Stimulated activated naive CD4-positive, alpha-beta T cell (primary cell): ENCODE measurements around the gene PHKG1.
A peak's percentile ranks its signal among the peaks of the same experiment; 100 is the strongest.
"Not testable (repeated sequence)": the region's sequence is repeated elsewhere in the genome, so short reads cannot be mapped to it uniquely, and the experiment has no call there.

Experiments
- DNase-seq, 6 experiments: peaks; one replicate each; lab custom pipeline; 2025; lab: John Stamatoyannopoulos, UW

PHKG1 gene

DNA sequence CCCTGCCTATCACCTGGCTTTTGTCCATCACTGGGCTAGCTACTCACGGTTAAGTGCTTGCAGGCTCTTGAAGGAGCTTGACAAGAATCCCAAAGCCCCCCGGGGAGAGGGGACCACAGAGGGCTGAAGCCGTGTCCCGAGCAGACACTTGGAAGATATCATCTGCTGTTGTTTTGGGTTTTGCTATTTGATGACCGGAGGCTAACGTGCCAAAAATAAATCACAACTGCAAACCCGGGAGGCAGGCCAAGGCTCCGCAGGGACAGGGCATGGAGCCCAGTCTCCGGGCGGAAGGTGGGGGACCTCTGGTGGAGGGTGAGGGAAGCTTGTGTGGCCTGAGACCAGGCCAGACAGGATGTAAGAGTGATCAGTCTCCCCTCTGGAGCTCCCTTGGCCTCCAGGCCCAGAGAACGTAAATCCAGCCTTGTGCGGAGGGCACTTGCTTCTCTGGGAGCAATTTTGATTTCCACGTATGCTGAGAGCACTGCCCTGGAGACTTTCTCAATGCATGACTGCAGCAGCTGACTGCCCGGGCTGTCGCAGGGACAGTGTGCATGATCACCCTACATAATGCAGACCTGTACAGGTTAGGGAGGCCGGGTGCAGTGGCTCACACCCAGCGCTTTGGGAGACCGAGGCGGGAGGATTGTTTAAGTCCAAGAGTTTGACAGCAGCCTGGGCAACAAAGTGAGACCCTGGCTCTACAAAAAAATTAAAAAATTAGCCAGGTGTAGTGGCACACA, at the start of gene PHKG1:
PHKG1 (minus strand) TSS at position 164 of the 743 bp plus-strand sequence. CDS start 4,011 bp downstream, outside the sequence.
- no peak for DNase-seq

- not testable (repeated sequence) for DNase-seq
Observed at GRCh38 chr7:56131062-56131461, 38.3 kb upstream of the PHKG1 start.

DNA sequence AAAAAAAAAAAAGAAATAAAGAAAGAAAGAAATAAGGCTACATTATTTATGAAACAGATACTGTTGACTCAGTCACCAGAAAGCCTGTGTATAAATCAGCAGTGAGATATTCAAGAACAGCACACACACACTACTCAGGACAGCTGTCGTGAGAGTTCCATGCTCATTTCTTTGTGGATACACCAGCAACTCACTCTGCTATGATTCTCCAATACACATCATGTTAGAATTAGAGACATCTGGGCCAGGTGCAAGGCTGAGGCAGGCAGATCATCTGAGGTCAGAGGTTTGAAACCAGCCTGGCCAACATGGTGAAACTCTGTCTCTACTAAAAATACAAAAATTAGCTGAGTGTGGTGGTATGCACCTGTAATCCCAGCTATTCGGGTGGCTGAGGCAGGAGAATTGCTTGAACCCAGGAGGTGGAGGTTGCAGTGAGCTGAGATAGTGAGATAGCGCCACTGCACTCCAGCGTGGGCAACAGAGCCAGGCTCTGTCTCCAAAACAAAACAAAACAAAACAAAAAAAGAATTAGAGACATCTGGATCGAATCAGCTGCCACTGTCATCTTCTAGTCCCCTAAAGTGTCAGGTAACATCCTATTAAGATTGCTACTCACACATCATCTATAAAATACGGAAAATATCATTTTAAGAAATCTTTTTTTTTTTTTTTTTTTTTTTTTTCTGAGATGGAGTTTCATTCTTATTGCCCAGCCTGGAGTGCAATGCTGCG, 34.7 kb upstream of the PHKG1 start:
- DNase-seq: no peak

- DNase-seq: no peak
Observed at GRCh38 chr7:56125831-56126230, 33.1 kb upstream of the PHKG1 start.

DNA sequence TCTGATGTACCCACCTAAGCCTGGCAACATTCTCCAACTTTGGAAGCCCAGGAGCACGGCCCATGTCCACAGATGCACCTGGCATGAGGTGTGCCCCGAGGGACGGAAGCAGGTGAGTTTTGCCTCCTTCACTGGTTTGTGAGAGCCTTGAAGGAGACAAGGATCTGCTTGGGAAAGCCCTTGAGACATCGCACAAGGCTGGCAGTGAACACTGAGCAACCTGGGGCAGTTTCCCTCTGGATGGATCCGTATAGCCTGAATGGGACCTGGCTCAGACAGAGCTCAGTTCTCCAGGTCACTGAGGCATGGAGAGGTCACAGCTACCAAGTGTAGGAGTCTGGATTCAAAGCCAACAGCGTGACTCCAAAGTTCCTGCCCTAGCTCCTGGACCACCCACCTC, 32.2 kb upstream of the PHKG1 start:
- no peak for DNase-seq

GRCh38 chr7:56121440-56121839, 28.7 kb upstream of the PHKG1 start:
- no peak for DNase-seq

- DNase-seq: peak in 1 of 6 experiments; percentile 21
Observed at GRCh38 chr7:56115852-56116538, 23.2 kb upstream of the PHKG1 start, which contains the start of gene NUPR2. NUPR2 (minus strand) TSS chr7:56116417; CDS start chr7:56116314, 103 bp downstream.

- not testable (repeated sequence) for DNase-seq
Observed at GRCh38 chr7:56112244-56112643, 19.5 kb upstream of the PHKG1 start.

GRCh38 chr7:56110611-56111010, 17.9 kb upstream of the PHKG1 start:
- no peak for DNase-seq

DNA sequence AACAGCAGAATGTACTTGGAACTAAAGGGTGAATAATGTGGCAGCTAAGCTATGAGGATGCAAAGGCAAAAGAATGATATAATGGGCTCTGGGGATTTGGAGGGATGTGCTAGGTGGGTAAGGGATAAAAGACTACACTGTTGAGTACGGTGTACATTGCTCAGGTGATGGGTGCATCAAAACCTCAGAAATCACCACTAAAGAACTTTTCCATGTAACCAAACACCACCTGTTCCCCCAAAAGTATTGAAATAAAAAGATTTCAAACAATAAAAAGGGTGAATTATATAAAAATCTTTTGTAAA, 15.2 kb upstream of the PHKG1 start:
- DNase-seq: no peak

- DNase-seq: peak; percentile 82 to 93 (median 91)
Observed at GRCh38 chr7:56106108-56107073, 13.6 kb upstream of the PHKG1 start, which contains the start of gene CHCHD2. CHCHD2 (minus strand) TSS chr7:56106476; CDS start chr7:56106413, 63 bp downstream.

GRCh38 chr7:56105508-56105907, 12.8 kb upstream of the PHKG1 start:
- DNase-seq: peak in 4 of 6 experiments; percentile 7 to 42 (median 21)

- DNase-seq: not testable (repeated sequence)
Observed at GRCh38 chr7:56104138-56104537, 11.4 kb upstream of the PHKG1 start.

GRCh38 chr7:56099653-56100052, 6.9 kb upstream of the PHKG1 start:
- DNase-seq: no peak

- not testable (repeated sequence) for DNase-seq
Observed at GRCh38 chr7:56098187-56099008, 5.6 kb upstream of the PHKG1 start.

DNA sequence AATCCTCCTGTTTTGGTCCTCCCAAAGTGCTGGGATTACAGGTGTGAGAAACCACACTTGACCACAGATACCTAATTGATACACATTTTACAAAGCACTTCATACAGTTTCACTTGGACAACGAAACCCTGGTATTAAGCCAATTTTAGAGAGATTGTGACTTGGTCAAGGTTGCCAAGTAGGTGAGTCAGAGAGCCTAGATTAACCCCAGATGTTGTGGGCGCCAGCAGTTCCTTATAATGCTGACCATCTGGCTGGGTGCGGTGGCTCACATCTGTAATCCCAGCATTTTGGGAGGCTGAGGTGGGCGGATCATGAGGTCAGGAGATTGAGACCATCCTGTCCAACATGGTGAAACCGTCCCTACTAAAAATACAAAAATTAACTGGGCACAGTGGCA, 4.9 kb upstream of the PHKG1 start:
- no peak for DNase-seq

GRCh38 chr7:56092388-56092787, 364 bp downstream of the PHKG1 start:
- DNase-seq: not testable (repeated sequence)

GRCh38 chr7:56091591-56091990, 1.2 kb downstream of the PHKG1 start:
- no peak for DNase-seq

DNA sequence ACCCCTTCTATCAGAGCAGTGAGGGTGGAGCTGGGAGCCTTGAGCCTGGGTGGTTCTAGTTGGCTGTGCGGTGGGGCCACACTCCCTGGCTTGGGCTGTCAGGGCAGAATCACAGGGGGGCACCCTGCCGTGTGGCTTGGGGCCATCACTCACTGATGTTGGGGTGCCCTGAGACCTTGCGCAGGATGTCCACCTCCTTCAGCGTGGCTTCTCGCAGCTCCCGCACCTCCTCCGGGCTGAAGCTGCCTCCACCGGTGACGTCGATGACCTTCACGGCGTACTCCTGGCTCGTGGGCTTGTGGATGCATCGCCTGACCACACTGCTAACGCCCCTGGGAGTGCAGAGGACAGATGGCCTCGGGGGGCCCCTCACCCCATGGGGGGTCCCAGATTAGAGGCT, 5.3 kb downstream of the PHKG1 start:
- no peak for DNase-seq

DNA sequence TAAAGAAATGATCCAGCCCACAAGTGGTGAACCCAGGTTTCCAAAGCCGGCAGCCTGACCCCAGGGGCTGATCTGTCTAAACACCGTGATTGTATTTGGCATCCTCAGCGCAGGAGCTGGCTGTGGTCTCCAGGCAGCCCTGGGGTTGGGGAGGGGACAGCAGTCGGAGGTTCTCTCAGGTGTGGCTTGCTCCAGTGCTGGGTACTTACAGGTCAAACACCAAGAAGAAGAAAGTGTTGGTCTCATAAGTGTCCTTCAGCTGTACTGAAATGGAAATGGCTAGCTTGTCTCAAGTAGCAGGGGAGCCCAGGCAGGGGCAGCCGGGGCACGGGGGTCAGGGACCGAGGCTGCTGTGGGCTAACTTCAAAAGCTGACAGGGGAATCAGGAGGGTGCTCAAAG, 6.0 kb downstream of the PHKG1 start:
- DNase-seq: no peak
